Dedifferentiated amniotic fluid mesenchymal stem cell (primary cell): ENCODE measurements around the gene TNFSF8.

Experiments
- DNase-seq: peaks from one replicate; pipeline ENCODE4 v3.0.0-alpha.2; 2016; ENCODE audit errors: extremely low spot score

TNFSF8 gene

DNA sequence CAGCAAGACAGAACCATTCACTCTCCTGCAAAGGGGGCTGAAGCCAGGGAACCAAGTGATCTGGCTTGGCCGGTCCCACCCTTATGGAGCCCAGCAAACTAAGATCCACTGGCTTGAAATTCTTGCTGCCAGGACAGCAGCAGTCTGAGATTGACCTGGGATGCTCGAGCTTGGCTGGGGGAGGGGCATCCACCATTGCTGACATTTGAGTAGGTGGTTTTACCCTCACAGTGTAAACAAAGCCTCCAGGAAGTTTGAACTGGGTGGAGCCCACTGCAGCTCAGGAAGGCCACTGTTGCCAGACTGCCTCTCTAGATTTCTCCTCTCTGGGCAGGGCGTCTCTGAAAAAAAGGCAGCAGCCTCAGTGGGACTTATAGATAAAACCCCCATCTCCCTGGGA, 60.5 kb downstream of the TNFSF8 start:
- DNase-seq, result no peak

- DNase-seq, result no peak
Measured at GRCh38 chr9:114869378-114869777, 61.0 kb downstream of the TNFSF8 start.

GRCh38 chr9:114867327-114867726, 63.1 kb downstream of the TNFSF8 start:
- no peak for DNase-seq

DNA sequence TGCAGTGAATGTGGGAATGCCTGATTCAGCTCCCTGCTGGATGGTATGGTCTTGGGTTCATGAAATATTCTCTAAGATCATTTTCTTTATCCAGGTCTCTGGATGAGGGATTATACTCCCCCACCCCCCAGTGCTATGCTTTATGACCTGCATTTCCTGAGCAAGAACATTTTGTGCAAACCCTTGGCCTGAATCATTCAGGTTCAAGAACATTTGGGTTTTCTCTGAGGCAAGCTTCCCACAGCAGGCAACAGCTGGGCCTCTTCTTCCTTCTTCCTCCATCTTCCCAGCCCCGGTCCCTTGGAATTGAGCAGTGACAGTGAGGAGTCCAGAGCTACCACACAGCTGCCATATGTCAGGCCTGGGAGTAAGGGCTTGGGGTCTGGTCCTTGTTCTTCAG, 65.9 kb downstream of the TNFSF8 start:
- no peak for DNase-seq

GRCh38 chr9:114861922-114862605, 68.3 kb downstream of the TNFSF8 start:
- DNase-seq, result no peak

- no peak for DNase-seq
Measured at GRCh38 chr9:114861273-114861672, 69.1 kb downstream of the TNFSF8 start.

DNA sequence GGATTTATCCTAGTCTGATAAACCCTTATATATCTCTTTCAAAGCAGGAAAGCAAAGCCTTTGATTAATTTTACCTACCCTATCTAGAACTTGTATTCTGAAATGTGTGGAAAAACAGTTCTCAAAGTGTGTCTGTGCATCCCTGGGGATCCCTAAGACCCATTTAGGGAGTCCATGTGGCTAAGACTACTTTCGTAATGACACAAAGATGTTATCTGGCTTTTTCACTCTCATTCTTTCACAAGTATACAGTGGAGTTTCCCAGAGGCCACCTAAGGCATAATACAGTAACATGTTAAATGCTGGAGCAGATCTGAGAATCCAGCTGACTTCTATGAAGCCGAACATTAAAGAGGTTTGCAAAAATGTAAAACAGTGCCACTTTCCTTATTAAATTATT, 70.2 kb downstream of the TNFSF8 start:
- DNase-seq, result no peak

- no peak for DNase-seq
Measured at GRCh38 chr9:114856942-114857315, 73.5 kb downstream of the TNFSF8 start.

- peak; percentile 77 for DNase-seq
Measured at GRCh38 chr9:114856215-114856941, 74.0 kb downstream of the TNFSF8 start.

DNA sequence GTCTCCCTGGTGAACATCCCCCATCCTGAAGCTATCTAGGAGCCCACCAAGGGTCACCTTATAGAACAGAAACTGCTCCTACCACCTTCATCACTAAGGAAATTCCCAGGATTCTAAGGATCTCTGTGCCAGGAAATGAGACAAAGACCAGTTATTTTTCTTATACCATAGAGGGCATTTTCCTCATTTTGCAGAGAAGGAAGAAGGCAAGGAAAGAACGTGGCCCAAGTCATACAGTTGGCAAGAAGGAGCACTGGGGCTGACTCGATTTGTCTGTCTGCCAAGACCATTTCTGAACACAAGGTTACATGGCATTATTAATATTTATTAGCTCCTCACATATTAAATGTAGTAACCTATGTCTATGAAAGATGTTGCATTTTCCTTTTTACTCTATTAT, 74.9 kb downstream of the TNFSF8 start:
- DNase-seq, result no peak

DNA sequence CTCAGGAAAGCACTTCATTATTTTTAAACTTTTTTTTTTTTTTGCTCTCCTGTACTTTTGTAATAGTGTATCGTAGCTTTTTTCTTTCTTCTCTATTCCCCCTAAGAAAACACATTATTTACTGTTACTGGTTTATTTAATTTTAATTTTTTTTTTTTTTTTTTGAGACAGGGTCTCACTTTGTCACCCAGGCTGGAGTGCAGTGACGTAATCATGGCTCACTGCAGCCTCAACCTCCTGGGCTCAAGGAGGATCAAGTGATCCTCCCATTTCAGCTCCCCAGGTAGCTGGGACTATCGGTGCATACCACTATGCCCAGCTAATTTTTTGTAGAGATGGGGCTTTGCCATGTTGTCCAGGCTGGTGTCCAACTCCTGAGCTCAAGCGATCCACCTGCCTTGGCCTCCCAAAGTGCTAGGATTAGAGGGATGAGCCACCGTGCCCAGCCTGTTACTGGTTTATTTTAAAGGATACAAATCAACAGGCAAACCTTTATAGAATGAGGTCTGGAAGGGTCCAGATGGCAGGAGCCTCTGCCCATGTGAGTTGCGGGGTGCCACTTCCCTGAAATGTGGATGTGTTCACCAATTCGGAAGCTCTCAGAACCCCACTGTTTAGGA, 75.5 kb downstream of the TNFSF8 start:
- DNase-seq, result no peak

DNA sequence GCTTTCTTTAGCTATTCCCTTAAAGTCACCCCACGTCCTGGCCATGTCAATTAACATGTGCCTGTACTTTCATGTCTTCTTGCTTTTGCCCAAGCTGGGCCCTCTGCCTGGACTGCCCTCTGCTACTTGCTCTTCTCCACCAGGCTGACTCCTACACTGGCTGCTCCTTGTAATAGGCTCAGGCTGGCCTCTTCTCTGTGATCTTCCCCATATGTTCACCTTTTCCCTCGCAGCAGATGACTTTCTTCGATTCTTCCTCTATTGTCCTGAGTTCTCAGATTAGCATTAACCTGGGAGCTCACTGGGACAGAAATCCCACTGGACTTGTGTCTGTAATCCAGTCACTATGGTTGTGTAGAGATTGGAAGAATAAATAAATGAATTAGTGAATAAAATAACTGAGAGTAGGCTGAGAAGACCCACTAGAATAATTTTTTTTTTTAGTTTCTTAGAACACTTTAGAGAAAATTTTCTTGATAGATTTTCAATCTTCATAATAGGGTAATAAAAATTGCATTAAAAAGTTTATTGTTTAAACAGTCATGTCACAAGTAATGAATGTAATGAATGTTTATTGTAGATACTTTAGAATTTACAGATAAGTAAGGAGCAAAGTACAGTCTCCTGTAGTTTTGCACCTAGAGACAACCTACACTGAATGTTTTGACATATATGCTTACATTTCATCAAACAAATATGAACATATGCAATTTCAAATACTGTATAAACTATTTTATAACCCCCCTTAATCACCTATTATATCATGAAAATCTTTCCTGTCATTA, 77.1 kb downstream of the TNFSF8 start:
- DNase-seq, result no peak

DNA sequence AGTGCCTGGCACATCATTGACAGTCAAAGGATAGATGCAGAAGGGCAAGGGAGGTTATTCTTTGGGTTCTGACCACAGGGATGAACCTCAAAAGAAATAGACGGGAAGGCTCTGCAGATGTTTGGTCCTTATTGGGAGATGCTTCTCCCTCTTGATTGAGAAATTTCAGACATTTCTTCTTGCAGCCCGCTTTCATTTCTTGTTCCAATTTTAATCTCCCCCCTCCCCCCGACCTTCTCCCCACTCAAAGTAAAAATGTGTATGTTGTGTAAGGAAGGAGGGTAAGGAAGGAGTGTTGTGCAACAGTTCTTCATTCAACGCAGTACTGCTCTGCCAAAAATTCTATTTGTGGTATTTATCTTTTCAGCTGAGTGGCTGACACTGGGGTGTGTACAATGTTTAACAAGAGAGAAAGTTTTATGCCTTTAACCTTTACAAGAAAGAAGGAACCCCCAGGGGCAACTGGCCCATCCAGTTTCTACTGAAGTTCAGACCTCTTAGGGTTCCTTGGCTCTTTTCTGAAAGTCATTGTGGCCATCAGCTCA, 78.3 kb downstream of the TNFSF8 start:
- peak; percentile 61 for DNase-seq

DNA sequence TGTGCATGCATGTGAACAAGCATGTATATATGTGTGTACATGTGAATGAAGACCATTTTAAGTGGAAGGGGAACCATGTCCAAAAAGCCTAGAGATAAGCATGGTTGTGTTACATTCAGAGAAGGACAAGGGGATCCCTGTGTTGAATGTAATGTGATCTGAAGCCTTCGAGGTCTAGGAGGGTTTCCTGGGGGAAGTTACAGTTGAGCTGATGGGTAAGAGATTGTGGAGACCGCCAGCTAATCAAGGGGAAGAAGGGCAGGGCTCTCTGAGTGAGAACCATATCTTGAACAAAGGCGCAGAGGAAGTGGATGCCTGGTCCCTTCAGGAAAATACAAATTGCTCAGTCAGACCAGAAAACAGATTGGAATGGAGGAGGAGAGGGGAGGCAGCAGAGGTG, 79.1 kb downstream of the TNFSF8 start:
- no peak for DNase-seq
